ENCODE data around the gene GFER.
"Not testable (repeated sequence)": the region's sequence is repeated elsewhere in the genome, so short reads cannot be mapped to it uniquely, and the experiment has no call there.

Gene GFER

GRCh38 chr16:2005646-2006045, 21.7 kb downstream of the GFER start:
- no peak for DNase-seq (ENCODE audit: low read depth)

DNA sequence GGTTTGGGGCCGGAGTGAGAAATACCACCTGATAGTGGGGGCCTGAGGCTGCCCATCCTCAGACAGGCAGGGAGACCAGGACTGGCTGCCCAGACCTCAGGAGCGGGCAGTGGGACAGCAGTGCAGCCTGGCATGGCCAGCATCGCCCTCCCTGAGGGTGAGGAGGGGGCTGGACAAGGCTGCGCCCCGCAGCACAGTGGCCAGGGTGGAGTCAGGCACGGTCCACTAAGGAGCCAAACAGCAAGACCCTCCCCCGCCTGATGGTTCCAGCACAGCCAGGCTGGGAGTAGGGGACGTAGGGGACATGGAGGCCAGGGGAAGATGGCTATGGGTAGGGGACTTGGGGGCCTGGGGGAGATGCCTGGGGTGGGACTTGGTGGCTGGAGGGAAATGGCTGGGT, 22.3 kb downstream of the GFER start:
- no peak for DNase-seq (ENCODE audit: low read depth)

- DNase-seq (ENCODE audit: low read depth) = no peak
Observed at GRCh38 chr16:2007081-2007836, 23.3 kb downstream of the GFER start.

GRCh38 chr16:2008009-2008526, 24.1 kb downstream of the GFER start:
- DNase-seq (ENCODE audit: low read depth) = no peak

GRCh38 chr16:2008631-2009163, 24.7 kb downstream of the GFER start:
- no peak for DNase-seq (ENCODE audit: low read depth)

GRCh38 chr16:2009164-2009711, 25.2 kb downstream of the GFER start:
- no peak for DNase-seq (ENCODE audit: low read depth)

GRCh38 chr16:2009791-2010510, 26.0 kb downstream of the GFER start, which contains the start of gene ZNF598:
ZNF598 (minus strand) TSS chr16:2009821.
- DNase-seq (ENCODE audit: low read depth) = peak; percentile 72

DNA sequence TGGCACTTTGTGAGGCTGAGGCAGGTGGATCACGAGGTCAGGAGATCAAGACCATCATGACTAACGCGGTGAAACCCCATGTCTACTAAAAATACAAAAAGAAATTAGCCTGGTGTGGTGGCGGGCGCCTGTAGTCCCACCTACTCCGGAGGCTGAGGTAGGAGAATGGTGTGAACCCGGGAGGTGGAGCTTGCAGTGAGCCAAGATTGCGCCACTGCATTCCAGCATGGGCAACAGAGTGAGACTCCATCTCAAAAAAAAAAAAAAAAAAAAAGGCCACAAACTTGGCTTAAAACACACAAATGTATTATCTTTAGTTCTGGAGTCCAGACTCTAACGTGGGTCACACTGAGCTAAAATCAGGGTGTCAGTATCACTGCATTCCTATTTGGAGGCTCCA, 27.7 kb downstream of the GFER start:
- DNase-seq (ENCODE audit: low read depth) = not testable (repeated sequence)

- DNase-seq (ENCODE audit: low read depth) = no peak
Observed at GRCh38 chr16:2013527-2013926, 29.5 kb downstream of the GFER start.

- no peak for DNase-seq (ENCODE audit: low read depth)
Observed at GRCh38 chr16:2015117-2015946, 31.3 kb downstream of the GFER start.

DNA sequence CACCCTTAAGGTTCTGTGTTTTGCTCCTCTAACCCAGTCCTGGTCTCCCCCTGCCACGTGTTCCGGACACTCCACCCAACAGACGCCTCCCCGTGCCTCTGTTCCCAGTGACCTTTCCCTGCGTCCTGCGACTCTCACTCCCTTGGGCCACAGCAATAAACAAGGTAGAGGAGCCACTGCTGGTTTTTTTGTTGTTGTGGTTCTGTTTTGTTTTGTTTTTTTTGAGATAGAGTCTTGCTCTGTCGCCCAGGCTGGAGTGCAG, 31.9 kb downstream of the GFER start:
- no peak for DNase-seq (ENCODE audit: low read depth)

DNA sequence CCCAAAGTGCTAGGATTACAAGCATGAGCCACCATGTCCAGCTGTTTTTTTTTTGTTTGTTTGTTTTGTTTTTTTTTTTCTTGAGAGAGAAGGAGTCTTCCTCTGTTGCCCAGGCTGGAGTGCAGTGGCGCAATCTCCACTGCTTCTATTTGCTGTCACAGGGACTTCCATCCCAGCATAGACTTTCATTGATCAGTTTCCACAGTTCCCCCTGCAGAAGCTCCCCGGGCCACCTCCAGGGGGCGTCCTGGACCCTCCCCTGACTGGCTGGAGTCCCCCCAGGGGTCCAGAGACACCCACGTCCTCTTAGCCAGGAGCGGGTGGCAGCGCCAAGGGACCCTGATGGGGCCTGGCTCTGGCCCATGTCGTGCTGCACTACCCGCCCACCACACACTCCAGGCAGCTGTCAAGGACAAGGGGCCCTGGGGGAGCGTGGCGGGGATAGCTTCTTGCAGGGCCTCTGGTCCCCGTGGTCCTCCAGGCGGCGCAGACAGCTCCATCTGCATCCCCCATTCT, 32.5 kb downstream of the GFER start:
- no peak for DNase-seq (ENCODE audit: low read depth)

GRCh38 chr16:2019518-2019920, 35.5 kb downstream of the GFER start, which contains the start of gene NPW:
NPW (plus strand) TSS chr16:2019785.
- DNase-seq (ENCODE audit: low read depth) = no peak

GRCh38 chr16:2019921-2020831, 36.2 kb downstream of the GFER start:
- DNase-seq (ENCODE audit: low read depth) = no peak

DNA sequence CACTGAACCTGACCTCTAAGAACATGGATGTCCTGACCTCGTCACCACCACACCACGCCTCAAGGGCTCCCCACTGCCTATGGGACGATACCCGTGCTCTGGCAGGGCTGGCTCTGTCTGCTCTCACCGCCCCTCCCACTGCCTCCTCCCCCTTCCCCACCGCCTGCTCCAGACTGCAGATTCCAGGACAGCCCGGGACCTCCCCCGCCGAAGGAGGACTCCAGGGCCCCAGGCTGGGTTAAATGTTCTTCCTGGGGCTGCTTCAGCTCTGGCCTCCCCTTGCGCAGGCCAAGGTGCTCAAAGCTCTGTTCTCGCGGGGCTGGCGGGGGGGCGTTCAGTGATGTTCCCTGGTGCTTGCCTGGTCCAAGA, 38.7 kb downstream of the GFER start:
- no peak for DNase-seq (ENCODE audit: low read depth)

GRCh38 chr16:2023092-2024031, 39.4 kb downstream of the GFER start:
- DNase-seq (ENCODE audit: low read depth) = peak; percentile 93

- DNase-seq (ENCODE audit: low read depth) = no peak
Observed at GRCh38 chr16:2024032-2024420, 40.0 kb downstream of the GFER start.

GRCh38 chr16:2025251-2025650, 41.3 kb downstream of the GFER start:
- no peak for DNase-seq (ENCODE audit: low read depth)

- no peak for DNase-seq (ENCODE audit: low read depth)
Observed at GRCh38 chr16:2025878-2026460, 42.0 kb downstream of the GFER start.

All from T follicular helper cell (primary cell).